HEK293 (cell line): Measurements from ENCODE around the gene PLXNA3.

ENCODE experiments used
- CTCF ChIP-seq: fragments of 450-650 bp; formaldehyde crosslinking; IDR thresholded peaks from 2 replicates; pipeline ENCODE4 v1.5.1; 2016; ENCODE audit warnings: missing biosample characterization, missing genetic modification characterization
- ZBTB7A ChIP-seq: fragments of 450-650 bp; formaldehyde crosslinking; IDR thresholded peaks from 2 replicates; pipeline ENCODE4 v1.5.1; 2016; ENCODE audit warnings: low read depth, missing biosample characterization, missing genetic modification characterization
- ZNF121 ChIP-seq: fragments of 450-650 bp; formaldehyde crosslinking; IDR thresholded peaks from 2 replicates; pipeline ENCODE4 v1.5.1; 2016; ENCODE audit warnings: missing biosample characterization, missing genetic modification characterization
- ZNF580 ChIP-seq: fragments of 450-650 bp; formaldehyde crosslinking; IDR thresholded peaks from 2 replicates; pipeline ENCODE4 v1.5.1; 2016; ENCODE audit warnings: missing biosample characterization, missing genetic modification characterization

- TF ChIP-seq ZBTB7A (tag by site-specific recombination), result no peak
- TF ChIP-seq CTCF (tag by site-specific recombination), result no peak
- TF ChIP-seq ZNF580 (tag by site-specific recombination), result no peak
- TF ChIP-seq ZNF121, result no peak
Measured at GRCh38 chrX:154470434-154470833, 12.4 kb downstream of the PLXNA3 start.
